Natural killer cell treated with Interleukin-12 subunit alpha and Interleukin-12 subunit beta and Interleukin-15 and Interleukin-18, amount 100 ng/mL, for 72 hours (primary cell): ENCODE measurements around the gene GPR146. TPM values are rescaled to one million over a fixed set of nuclear protein-coding genes. Genes with fewer than 3 reads are reported as not detected.

ENCODE experiments used
- ATAC-seq, 2 donors: fragments of 150-1000 bp; cut with Tn5 transposase in 1 of 2; sonication (Bioruptor Pico), chemical (Tn5 transposase) in 1 of 2; 2 replicates each; pipeline ENCODE4 v1.10.0; 2021
- DNase-seq: peaks from one replicate; pipeline ENCODE4 v3.0.0; 2022; ENCODE audit warnings: low spot score
- H3K27ac Mint-ChIP-seq, 2 donors: 1 replicate in 1 of 2; 2 replicates in 1 of 2; pipeline ENCODE4 v1.8.0; 2022; ENCODE audit warnings: mixed read lengths in 2 of 2, mild to moderate bottlenecking in 1 of 2, moderate library complexity in 1 of 2
- H3K27me3 Mint-ChIP-seq, 2 donors: 1 replicate in 1 of 2; 2 replicates in 1 of 2; pipeline ENCODE4 v1.8.0; 2022; ENCODE audit warnings: mixed read lengths in 2 of 2
- H3K36me3 Mint-ChIP-seq: one replicate; pipeline ENCODE4 v1.8.0; 2022; ENCODE audit warnings: mixed read lengths
- H3K4me1 Mint-ChIP-seq, 2 donors: 1 replicate in 1 of 2; 2 replicates in 1 of 2; pipeline ENCODE4 v1.8.0; 2022; ENCODE audit warnings: low read depth in 2 of 2, mixed read lengths in 2 of 2, mild to moderate bottlenecking in 1 of 2
- H3K4me3 Mint-ChIP-seq: one replicate; pipeline ENCODE4 v1.8.0; 2022; ENCODE audit warnings: mixed read lengths
- H3K9me3 Mint-ChIP-seq: 2 replicates; pipeline ENCODE4 v1.8.0; 2022; ENCODE audit warnings: mixed read lengths
- total RNA-seq, 2 donors: library from RNA; stranded (reverse); gene quantifications; one replicate each; pipeline ENCODE4 v1.2.3, GENCODE V29; 2022

The GPR146 gene
- total RNA-seq, 2 donors from 2014 or later, result 0.89 to 8.1 TPM

GRCh38 chr7:1103789-1104515 is 59.6 kb downstream of the GPR146 start:
- DNase-seq (no peak), ATAC-seq (peak in 1 of 2 donors; percentile 1)
- Mint-ChIP-seq H3K27ac (peak overlapping the region in 1 of 2 donors; percentile 68), H3K27me3 (no peaks in the 10 kb centered on the region), H3K4me1 (peaks cover 4 to 7% of the 10 kb centered on the region in 2 donors), H3K4me3 (peak overlapping the region; percentile 65), H3K36me3 (no peaks in the 10 kb centered on the region), H3K9me3 (no peaks in the 10 kb centered on the region)

DNA sequence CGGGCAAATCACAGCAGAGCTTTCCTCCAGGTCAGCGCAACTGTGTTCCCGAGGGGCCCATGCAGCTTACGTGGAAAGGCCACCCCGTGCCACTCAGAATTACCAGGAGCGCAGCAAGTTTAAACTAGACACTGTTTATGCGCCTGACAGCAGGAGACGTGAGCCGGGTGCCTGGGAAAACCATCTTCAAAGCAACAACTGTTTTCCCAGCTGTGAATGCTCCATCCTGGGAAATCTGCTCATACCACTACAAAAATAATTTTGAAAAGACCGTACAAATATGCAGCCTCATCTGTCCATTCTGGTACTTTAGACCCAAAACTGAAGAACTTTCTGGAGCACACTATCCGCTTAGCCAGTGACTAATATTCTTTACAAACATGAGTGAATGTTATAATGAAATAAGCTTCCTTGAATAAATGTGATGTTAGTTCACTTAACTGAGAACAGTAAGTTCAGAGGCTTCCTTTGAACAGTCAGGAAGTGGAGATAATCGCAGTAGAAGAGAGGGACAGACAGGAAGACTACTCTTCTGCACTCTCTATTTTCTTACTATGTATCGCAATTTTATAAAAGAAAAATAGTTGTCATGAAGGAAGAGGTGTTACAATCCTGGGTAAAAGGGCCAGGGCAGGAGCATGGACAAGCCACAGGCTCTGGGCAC is 60.3 kb downstream of the GPR146 start:
- peaks cover 4 to 7% of the 10 kb centered on the region in 2 donors for H3K4me1 Mint-ChIP-seq
- H3K4me3 Mint-ChIP-seq, result no peak overlapping the region
- no peaks in the 10 kb centered on the region for H3K36me3 Mint-ChIP-seq
- H3K9me3 Mint-ChIP-seq, result no peaks in the 10 kb centered on the region
- ATAC-seq (no peak), DNase-seq (no peak)
- H3K27me3 Mint-ChIP-seq, result no peaks in the 10 kb centered on the region
- H3K27ac Mint-ChIP-seq, result no peak overlapping the region

DNA sequence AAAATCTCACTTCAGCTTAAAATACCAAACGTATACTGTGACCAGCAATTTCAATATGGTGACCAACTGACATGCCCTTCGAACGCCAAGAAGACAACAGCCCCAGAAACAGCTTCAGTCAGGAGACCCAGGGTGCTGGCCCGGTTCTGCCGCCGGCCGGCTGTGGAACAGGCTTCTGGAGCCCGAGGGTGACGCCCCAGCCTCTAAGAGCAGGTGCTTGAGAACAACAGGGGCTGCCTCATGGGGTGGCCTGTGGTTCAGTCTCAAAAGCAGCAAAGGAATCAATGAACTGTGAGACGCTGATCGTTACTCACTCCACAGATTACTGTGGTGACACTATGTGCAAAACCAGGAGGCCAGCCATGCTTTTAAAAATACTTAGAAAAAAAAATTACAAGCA is 60.8 kb downstream of the GPR146 start:
- H3K27me3 Mint-ChIP-seq, result no peaks in the 10 kb centered on the region
- H3K4me1 Mint-ChIP-seq, result peaks cover 4 to 7% of the 10 kb centered on the region in 2 donors
- DNase-seq (no peak), ATAC-seq (no peak)
- H3K36me3 Mint-ChIP-seq, result no peaks in the 10 kb centered on the region
- H3K9me3 Mint-ChIP-seq, result no peaks in the 10 kb centered on the region
- no peak overlapping the region for H3K4me3 Mint-ChIP-seq
- no peak overlapping the region for H3K27ac Mint-ChIP-seq

GRCh38 chr7:1106063-1106792 is 61.9 kb downstream of the GPR146 start:
- no peaks in the 10 kb centered on the region for H3K9me3 Mint-ChIP-seq
- ATAC-seq (no peak), DNase-seq (no peak)
- H3K36me3 Mint-ChIP-seq, result no peaks in the 10 kb centered on the region
- H3K4me1 Mint-ChIP-seq, result peaks cover 4 to 7% of the 10 kb centered on the region in 2 donors
- no peaks in the 10 kb centered on the region for H3K27me3 Mint-ChIP-seq
- no peak overlapping the region for H3K27ac Mint-ChIP-seq
- H3K4me3 Mint-ChIP-seq, result no peak overlapping the region

DNA sequence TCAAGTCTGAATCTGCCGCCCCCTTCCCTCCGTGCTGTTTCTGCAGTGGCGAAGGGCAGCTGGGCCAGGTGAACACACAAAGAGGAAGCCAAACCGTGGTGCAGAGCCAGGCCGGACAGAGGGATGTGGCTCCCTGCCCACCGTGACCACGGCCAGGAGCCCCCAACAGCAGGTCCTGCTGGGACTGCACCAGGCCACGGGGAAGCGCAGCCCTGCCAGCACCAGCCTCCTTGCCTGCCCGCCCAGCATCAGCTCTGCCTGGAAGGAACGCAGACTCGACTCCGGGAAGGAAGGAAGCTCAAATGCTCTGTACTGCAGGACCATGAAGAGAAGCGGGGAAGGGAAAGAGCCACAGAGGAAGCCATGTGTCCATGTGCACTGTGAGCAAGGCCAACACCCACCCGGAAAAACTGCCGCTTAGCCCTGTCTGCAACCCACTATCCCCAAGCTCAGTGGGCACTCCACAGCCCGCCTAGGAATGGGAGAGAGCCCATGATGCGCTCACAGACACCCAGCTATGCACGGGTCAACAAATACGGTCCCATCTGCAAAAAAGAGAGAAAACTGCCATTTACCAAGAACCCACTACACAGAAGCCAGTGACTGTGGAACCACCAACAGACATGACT is 62.6 kb downstream of the GPR146 start:
- Mint-ChIP-seq H3K27ac (no peak overlapping the region), H3K36me3 (no peaks in the 10 kb centered on the region), H3K4me1 (peaks cover 4 to 7% of the 10 kb centered on the region in 2 donors), H3K27me3 (no peaks in the 10 kb centered on the region), H3K4me3 (no peak overlapping the region), H3K9me3 (no peaks in the 10 kb centered on the region)
- ATAC-seq (no peak), DNase-seq (no peak)

GRCh38 chr7:1108264-1108920 is 64.0 kb downstream of the GPR146 start:
- Mint-ChIP-seq H3K9me3 (no peaks in the 10 kb centered on the region), H3K27me3 (no peaks in the 10 kb centered on the region), H3K27ac (no peak overlapping the region), H3K36me3 (no peaks in the 10 kb centered on the region), H3K4me3 (no peak overlapping the region), H3K4me1 (peaks cover 3% of the 10 kb centered on the region in 2 donors)
- ATAC-seq (no peak), DNase-seq (no peak)

Other genes starting within 250 kb of the GPR146 start
- 10 to 100 TPM; 34.3 to 50.4 TPM for gene SUN1, start 212.1 kb upstream of the GPR146 start, total RNA-seq
- 10 to 100 TPM; 42.8 to 44.5 TPM for gene GET4, start 168.0 kb upstream of the GPR146 start, total RNA-seq
- 100 to 1,000 TPM in 1 of 2 donors, 10 to 100 TPM in 1; 70.6 to 161 TPM for gene ADAP1, start 89.9 kb upstream of the GPR146 start, total RNA-seq
- 10 to 100 TPM; 17.2 to 19.9 TPM for gene COX19, start 69.0 kb upstream of the GPR146 start, total RNA-seq
- not detected for gene CYP2W1, start 61.4 kb upstream of the GPR146 start, total RNA-seq
- not detected for gene GPER1, start 43.6 kb downstream of the GPR146 start, total RNA-seq
- gene ZFAND2A, start 115.7 kb downstream of the GPR146 start, total RNA-seq, result 10 to 100 TPM; 34.7 to 41.2 TPM
- gene UNCX, start 188.3 kb downstream of the GPR146 start, total RNA-seq, result not detected